Left ventricle myocardium inferior (tissue), 1 donor: Measurements from ENCODE around the gene PTPRN2. TPM values are rescaled to one million over a fixed set of nuclear protein-coding genes. Genes with fewer than 3 reads are reported as not detected.

Experiments used
- DNase-seq: peaks from one replicate; pipeline ENCODE4 v3.0.0-alpha.2; 2020
- H3K27ac ChIP-seq: fragments of 200-600 bp; replicated peaks from 2 replicates; pipeline ENCODE4 v1.8.0; 2021
- H3K27me3 ChIP-seq: fragments of 200-600 bp; 2 replicates; pipeline ENCODE4 v1.8.0; 2021; ENCODE audit warnings: low read depth
- H3K36me3 ChIP-seq: fragments of 200-600 bp; 2 replicates; pipeline ENCODE4 v1.8.0; 2021
- H3K4me1 ChIP-seq: fragments of 200-600 bp; 2 replicates; pipeline ENCODE4 v1.8.0; 2021
- H3K4me3 ChIP-seq: fragments of 200-600 bp; 2 replicates; pipeline ENCODE4 v1.8.0; 2021; ENCODE audit warnings: mild to moderate bottlenecking, moderate library complexity
- H3K9me3 ChIP-seq: fragments of 200-600 bp; replicated peaks from 2 replicates; pipeline ENCODE4 v1.8.0; 2021
- intact Hi-C: fragments of 100-400 bp; cut with micrococcal nuclease; formaldehyde crosslinking; loops from one replicate; pipeline ENCODE4 v1.11.0; 2022
- total RNA-seq: library from RNA; stranded (reverse); fragmentation: NEBNext Ultra II Directional; extraction: Animal tissue kit (Norgen Biotek cat#: 25700); gene quantifications from one replicate; pipeline ENCODE4 v1.2.1, GENCODE V29; 2021
- TF ChIP-seq, protein P1 (sequence below): fragments of 200-600 bp; IDR thresholded peaks from 2 replicates; pipeline ENCODE4 v1.8.0; 2021; ENCODE audit warnings: antibody characterized with exemption, mild to moderate bottlenecking, borderline replicate concordance
- donor health status: DM: no; HTN: yes; CAD: no; lungs with severe emphysema.

Gene PTPRN2
- total RNA-seq, 1 donor from 2014 or later: 1.3 TPM

DNA sequence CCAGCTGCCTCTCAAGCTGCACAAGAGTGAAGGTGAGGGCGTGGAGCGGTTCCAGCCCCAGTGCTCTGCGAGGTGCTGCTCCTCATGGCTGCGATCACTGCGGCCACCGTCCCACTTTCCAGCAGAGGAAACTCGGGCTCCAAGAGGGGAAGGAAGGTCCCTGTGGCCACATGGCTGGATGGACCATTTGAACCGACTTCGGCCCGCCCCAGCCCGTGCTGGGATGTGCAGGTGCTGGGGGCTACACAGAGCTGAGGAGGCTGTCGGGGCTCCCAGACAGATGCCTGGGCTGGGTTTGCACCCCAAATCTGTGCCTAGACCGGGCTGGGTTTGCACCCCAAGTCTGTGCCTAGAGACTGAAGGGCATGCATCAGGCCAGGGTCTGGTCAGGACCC lies 1064.3 kb downstream of the PTPRN2 start:
- H3K36me3 ChIP-seq: no peaks in the 10 kb centered on the region
- H3K27ac ChIP-seq: no peak overlapping the region
- DNase-seq: no peak
- no peaks in the 10 kb centered on the region for H3K9me3 ChIP-seq
- H3K4me3 ChIP-seq: no peak overlapping the region
- TF ChIP-seq, protein P1, sequence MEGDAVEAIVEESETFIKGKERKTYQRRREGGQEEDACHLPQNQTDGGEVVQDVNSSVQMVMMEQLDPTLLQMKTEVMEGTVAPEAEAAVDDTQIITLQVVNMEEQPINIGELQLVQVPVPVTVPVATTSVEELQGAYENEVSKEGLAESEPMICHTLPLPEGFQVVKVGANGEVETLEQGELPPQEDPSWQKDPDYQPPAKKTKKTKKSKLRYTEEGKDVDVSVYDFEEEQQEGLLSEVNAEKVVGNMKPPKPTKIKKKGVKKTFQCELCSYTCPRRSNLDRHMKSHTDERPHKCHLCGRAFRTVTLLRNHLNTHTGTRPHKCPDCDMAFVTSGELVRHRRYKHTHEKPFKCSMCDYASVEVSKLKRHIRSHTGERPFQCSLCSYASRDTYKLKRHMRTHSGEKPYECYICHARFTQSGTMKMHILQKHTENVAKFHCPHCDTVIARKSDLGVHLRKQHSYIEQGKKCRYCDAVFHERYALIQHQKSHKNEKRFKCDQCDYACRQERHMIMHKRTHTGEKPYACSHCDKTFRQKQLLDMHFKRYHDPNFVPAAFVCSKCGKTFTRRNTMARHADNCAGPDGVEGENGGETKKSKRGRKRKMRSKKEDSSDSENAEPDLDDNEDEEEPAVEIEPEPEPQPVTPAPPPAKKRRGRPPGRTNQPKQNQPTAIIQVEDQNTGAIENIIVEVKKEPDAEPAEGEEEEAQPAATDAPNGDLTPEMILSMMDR: no peak
- intact Hi-C loops: no loop called here
- H3K4me1 ChIP-seq: no peaks in the 10 kb centered on the region
- H3K27me3 ChIP-seq: peaks cover 56% of the 10 kb centered on the region

DNA sequence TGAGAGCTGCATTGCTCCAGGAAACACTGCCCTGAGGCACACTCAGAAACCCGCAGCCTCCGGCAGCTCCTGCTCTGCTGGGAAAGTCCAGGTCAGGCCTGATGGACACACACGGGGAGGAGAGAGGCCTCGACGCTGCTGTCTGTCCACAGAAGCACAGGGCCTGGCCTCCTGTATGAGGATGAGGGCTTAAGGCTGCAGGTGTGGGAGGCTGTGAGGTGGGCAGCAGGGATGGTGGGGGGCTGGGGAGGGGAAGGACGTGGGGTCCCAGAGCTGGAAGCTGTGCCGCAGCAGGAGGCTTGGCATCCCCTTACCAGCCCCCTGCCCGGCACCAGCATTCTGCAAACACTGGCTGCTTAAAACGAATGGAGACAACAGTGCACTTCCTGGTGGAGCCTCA lies 1064.7 kb downstream of the PTPRN2 start:
- DNase-seq: no peak
- intact Hi-C loops: no loop called here
- TF ChIP-seq, protein P1: no peak

DNA sequence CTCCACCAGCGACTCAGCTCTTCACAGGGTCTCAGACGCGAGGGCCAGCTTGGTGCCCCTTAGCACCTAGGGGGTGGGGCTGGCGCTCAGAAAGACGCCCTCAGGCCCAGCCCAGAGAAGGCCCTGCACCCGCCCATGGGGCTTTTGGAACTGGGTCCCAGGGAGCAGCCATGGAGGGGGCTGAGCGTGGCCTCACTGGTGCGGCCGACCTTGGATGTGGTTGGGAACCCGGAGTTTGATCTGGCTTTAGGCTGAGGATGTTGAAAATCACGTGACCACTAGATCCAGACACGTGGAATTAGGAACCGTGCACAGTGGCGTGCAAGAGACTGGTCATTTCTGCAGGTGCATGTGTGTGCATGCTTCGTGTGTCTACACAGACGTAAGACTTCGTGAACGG lies 1065.4 kb downstream of the PTPRN2 start:
- H3K4me3 ChIP-seq: no peak overlapping the region
- peaks cover 66% of the 10 kb centered on the region for H3K27me3 ChIP-seq
- TF ChIP-seq, protein P1: no peak
- DNase-seq: no peak
- H3K9me3 ChIP-seq: no peaks in the 10 kb centered on the region
- no peaks in the 10 kb centered on the region for H3K36me3 ChIP-seq
- intact Hi-C loops: no loop called here
- H3K27ac ChIP-seq: no peak overlapping the region
- H3K4me1 ChIP-seq: no peaks in the 10 kb centered on the region

More for the DNA sequence above, 1064.7 kb downstream of the PTPRN2 start:
- Histone ChIP-seq H3K4me1 (no peaks in the 10 kb centered on the region), H3K27me3 (peaks cover 59% of the 10 kb centered on the region), H3K9me3 (no peaks in the 10 kb centered on the region), H3K27ac (no peak overlapping the region), H3K36me3 (no peaks in the 10 kb centered on the region), H3K4me3 (no peak overlapping the region)

DNA sequence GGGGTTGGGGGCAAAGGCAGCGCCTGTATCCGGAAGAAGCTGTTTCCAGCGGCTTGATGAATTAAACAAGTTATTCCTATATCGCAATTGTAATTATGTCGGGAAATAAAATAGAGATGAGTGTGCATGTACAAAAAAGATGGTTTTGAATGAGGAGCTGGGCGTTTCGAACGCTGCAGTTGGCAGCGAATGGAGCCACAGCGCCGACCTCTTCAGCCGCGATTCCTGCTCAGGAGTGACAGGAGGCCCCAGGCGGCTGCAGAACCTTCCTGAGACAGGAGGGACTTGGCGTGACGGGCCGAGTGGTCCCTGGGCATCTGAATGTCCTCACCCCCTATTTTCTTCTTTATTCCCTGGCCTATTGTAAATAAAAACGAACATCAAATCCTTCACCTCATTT lies 1065.9 kb downstream of the PTPRN2 start:
- Histone ChIP-seq H3K27ac (no peak overlapping the region), H3K36me3 (no peaks in the 10 kb centered on the region), H3K9me3 (no peaks in the 10 kb centered on the region), H3K27me3 (peaks cover 70% of the 10 kb centered on the region), H3K4me1 (no peaks in the 10 kb centered on the region), H3K4me3 (no peak overlapping the region)
- intact Hi-C loops: no loop called here
- TF ChIP-seq, protein P1: no peak
- DNase-seq: no peak

DNA sequence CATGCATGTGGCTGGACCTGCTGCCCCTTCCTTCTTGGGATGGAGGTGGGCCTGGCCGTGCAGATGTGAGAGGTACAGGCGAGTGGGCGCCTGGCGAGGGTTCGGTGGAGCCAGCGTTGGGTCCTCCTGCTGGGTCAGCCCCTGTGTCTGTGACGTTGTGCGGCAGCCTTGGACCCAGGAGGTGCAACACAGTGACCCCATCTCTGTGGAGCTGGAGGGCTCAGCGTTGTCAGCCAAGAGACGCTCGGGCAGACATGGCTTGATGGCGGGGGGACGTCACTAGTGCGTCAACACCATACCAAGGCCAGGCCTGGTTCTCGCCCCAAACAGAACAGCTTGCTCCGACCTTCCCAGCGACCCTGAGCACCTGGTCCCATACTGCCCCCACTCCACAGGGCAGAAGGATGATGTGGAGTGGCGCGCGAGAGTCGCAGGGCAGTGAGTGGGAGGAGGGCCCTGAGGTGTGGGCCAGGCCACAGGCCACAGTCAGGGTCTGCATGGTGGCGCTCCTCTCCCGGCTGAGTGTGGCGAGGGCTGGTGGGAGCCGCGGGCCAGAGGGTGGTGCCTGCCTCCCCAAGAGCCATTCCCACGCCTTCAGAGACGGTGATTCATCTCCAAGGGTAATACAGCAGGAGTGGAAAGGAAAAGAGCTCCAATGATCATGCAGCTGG lies 1066.4 kb downstream of the PTPRN2 start:
- intact Hi-C loops: no loop called here
- H3K4me3 ChIP-seq: no peak overlapping the region
- no peaks in the 10 kb centered on the region for H3K36me3 ChIP-seq
- no peak for DNase-seq
- no peaks in the 10 kb centered on the region for H3K9me3 ChIP-seq
- H3K27ac ChIP-seq: no peak overlapping the region
- peaks cover 71% of the 10 kb centered on the region for H3K27me3 ChIP-seq
- TF ChIP-seq, protein P1: no peak
- H3K4me1 ChIP-seq: no peaks in the 10 kb centered on the region
